AG04449 (cell line): ENCODE data around the gene APBB1IP.

Experiments
- CTCF ChIA-PET: fragments of 350-600 bp; formaldehyde crosslinking; extraction: SDS; loops from one replicate; lab custom pipeline; 2021; ENCODE audit warnings: antibody characterized with exemption; lab: Yijun Ruan, JAX
- POLR2A ChIA-PET: fragments of 400-600, 350-600 bp; formaldehyde crosslinking; extraction: SDS; loops from one replicate; lab custom pipeline; 2020; ENCODE audit warnings: antibody characterized with exemption, inconsistent platforms; lab: Yijun Ruan, JAX
- DNase-seq: peaks from one replicate; pipeline ENCODE4 v3.0.0-alpha.2; 2010; ENCODE audit warnings: low read depth, low spot score
- H3K4me3 ChIP-seq: 2 replicates; pipeline ENCODE4 v1.5.1; 2011; ENCODE audit warnings: low read depth, mild to moderate bottlenecking, control low read depth, low read length
- TF ChIP-seq, protein P1 (sequence below): IDR thresholded peaks from one replicate; pipeline ENCODE4 v1.5.1; 2011; ENCODE audit warnings: mild to moderate bottlenecking, moderate library complexity, low read length, control low read depth, inconsistent platforms; ENCODE audit not compliant: insufficient read depth; ENCODE audit errors: missing control alignments

The APBB1IP gene

DNA sequence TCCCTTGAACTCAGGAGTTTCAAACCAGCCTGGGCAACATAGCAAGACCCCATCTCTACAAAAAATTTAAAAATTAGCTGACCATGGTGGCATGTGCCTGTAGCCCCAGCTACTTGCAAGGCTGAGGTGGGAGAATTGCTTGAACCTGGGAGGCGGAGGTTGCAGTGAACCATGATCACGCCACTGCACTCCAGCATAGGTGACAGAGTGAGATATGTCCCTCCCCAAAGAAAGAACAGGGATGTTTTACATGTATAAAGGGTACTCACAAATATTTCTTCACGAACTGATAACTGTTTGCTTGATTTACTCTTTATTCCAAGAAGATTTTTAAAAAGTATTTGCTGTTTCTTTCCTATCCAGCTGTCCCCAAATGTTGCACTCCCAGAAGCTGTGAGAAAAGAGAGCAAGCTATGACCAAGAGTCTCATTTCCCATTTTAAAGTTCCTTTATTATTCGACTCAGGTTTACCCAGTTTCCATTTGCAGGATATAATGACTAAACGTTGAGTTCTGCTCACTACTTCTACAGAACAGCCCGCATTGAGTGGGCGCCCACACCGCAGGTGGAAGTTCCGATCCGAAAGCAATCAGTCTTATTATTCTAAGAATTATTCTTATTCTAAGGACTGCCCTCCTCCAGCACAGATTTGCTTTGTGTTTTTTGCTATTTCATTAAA, 90.7 kb downstream of the APBB1IP start:
- DNase-seq: no peak
- ChIA-PET CTCF (no interaction called here), POLR2A (no interaction called here)
- TF ChIP-seq, protein P1, sequence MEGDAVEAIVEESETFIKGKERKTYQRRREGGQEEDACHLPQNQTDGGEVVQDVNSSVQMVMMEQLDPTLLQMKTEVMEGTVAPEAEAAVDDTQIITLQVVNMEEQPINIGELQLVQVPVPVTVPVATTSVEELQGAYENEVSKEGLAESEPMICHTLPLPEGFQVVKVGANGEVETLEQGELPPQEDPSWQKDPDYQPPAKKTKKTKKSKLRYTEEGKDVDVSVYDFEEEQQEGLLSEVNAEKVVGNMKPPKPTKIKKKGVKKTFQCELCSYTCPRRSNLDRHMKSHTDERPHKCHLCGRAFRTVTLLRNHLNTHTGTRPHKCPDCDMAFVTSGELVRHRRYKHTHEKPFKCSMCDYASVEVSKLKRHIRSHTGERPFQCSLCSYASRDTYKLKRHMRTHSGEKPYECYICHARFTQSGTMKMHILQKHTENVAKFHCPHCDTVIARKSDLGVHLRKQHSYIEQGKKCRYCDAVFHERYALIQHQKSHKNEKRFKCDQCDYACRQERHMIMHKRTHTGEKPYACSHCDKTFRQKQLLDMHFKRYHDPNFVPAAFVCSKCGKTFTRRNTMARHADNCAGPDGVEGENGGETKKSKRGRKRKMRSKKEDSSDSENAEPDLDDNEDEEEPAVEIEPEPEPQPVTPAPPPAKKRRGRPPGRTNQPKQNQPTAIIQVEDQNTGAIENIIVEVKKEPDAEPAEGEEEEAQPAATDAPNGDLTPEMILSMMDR: no peak
- no peak overlapping the region for H3K4me3 ChIP-seq

DNA sequence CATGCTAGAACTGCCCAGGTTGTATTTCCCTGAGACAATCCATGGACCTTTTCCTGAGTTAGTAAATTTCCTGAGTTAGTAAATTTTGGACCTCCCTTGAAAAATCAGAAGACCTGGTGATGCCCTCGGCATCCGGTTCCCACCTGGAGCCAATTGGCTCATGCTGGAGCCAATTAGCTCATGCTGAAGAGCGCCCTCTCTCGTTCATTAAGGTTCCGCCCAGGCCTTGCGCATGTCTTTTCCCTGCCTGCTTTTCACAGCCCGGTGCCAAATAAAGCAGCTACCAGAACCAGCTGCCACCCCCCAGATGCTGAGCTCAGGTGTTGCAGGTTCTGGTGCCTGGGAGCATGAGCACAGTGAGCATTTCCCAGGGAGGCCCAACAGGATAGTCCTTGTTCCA, 96.2 kb downstream of the APBB1IP start:
- H3K4me3 ChIP-seq: no peak overlapping the region
- ChIA-PET POLR2A (no interaction called here), CTCF (no interaction called here)
- no peak for DNase-seq
- TF ChIP-seq, protein P1: no peak

DNA sequence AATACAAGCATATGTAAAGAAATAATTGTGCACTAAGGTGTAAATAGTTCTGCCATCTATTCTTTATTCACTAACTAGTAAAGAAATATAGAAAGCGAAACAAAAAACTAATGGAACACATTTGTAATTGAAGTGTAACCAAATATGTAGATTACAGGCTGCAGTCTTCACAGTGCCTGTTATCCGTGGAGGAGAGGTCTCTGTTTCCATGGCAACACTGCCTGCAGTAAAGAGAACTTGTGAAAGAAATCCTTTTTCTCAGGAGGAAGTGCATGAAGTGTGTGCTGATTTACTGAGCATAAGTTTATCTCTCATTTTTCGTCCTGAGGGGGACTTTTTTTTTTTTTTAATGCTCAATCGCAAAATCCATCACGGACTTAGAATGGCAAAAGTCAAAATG, 102.5 kb downstream of the APBB1IP start:
- TF ChIP-seq, protein P1: no peak

DNA sequence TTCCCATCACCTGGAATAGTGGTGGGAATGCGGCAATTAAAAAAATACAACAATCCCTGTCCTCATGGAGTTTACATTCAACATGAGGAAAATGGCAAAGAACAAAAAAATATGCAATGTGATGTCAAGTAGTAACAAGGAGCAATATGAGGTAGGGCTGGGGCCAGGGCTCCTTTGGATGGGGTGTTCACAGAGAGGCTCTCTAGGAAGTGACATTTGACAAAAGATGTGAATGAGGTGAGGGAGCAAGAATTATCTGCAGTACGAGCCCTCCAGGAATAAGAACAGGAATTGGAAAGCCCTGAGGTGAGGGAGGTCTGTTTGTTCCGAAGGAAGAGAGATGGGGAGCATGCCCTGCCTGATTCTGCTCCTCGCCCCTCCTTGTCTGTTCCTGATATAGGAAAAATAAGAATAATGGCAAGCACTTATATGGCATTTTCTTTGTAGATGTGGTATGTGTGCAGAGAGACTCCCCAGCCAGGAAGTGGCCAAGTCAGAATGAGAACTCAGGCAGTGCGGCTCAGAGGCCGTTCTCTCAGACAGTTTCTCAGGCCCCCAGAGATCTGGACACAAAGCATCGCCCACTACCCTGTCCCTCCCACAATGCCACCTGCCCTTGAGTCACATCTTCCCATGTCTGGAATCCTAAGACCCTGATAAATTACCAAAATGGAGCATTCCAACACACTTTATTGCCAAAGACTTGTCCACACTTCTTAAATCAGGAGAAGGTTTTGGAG, 105.6 kb downstream of the APBB1IP start:
- TF ChIP-seq, protein P1: no peak
- no peak for DNase-seq
- ChIA-PET POLR2A (no interaction called here), CTCF (no interaction called here)
- H3K4me3 ChIP-seq: no peak overlapping the region

More for the DNA sequence above, 102.5 kb downstream of the APBB1IP start:
- DNase-seq: no peak
- no peak overlapping the region for H3K4me3 ChIP-seq
- ChIA-PET CTCF (no interaction called here), POLR2A (no interaction called here)

DNA sequence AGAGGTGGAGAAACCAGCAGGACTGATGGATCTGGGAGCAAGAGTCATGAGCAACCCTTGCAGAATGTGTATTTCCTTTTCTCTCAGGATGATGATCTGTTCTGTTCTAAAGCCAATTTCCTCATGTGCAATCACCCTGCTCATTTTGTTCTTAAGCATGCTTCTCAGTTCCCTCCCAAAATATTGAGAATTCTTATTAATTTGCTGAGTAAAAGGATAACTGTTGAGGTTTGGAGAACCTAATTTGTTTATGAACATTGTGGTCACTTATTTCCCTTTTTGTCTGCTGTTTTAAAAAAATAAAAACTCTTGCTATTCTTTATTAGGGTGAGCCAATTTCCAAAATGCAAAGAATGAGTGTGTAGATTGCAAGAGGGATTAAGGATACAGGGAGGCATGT, 106.8 kb downstream of the APBB1IP start:
- no peak overlapping the region for H3K4me3 ChIP-seq
- POLR2A ChIA-PET: no interaction called here
- TF ChIP-seq, protein P1: no peak
- CTCF ChIA-PET: no interaction called here
- no peak for DNase-seq

DNA sequence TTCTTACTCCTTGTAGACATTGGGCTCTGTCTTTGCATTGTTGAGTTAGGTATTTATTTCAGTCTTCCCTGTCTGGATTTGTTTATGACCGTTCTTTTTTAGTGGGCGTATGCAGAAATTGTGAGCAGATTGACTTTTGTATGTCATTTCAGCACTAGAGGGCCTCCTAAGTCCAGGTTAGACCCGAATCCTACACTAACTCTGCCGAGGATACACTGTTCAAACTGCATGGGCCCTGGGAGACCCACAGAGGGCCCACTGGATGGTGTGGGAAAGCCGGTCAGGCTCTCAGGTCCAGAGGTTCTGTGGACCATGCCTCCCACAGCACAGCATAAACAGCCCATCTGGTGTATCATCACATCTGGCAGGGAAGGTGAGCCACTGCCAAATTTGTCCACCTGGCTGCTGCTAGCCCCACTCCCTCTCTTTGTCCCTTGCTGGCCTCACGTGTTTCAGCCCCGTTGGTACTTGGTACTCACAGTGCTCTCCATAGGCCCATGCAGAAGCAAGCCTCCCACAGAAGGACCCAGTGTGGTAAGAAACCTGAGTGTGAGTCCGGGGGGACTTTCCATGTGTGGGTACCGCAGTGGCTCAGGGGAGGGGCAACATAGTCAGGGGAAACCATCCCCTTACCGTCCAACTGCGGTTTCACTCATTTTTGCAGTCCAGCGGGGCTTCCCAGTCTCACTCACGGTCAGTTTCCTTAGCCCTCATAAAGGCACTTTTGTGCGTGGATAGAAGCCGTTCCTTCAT, 112.8 kb downstream of the APBB1IP start:
- TF ChIP-seq, protein P1: no peak
- no peak overlapping the region for H3K4me3 ChIP-seq
- DNase-seq: no peak
- ChIA-PET POLR2A (no interaction called here), CTCF (no interaction called here)
